Measurements from ENCODE around the gene AMOT.

DNA sequence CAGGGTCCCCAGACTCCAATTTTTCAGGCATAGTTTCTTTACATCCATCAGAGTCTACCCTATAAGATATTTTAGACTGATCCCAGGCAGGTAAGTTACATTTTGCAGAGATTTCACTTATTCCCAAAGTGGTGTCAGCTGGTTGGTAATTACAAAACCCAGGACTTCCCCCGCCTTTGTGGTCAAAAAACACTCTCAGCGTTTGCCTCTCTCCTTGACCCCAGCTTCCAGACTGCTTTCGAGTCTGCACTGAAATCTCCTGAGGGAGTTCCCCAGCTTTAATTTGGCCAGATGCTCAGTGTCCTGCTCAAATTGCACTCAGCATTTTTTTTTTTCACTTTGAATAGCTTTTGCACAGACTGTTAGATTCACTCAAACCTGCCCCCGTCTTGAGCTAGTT lies 11.2 kb upstream of the AMOT start:
- no peak for TF ChIP-seq EP300 (IDR thresholded peaks at IDR 0.05)
- TF ChIP-seq POLR2A (IDR thresholded peaks at IDR 0.05): no peak

All from suprapubic skin (tissue), 2 donors.